Retinal pigment epithelial cell (primary cell): ENCODE measurements around the gene LILRA2.
"Not testable (repeated sequence)": the region's sequence is repeated elsewhere in the genome, so short reads cannot be mapped to it uniquely, and the experiment has no call there.

Experiments used
- DNase-seq: peaks from one replicate; pipeline ENCODE4 v3.0.0-alpha.2; 2010; ENCODE audit warnings: low read depth
- H3K4me3 ChIP-seq: 2 replicates; pipeline ENCODE4 v1.5.1; 2011; ENCODE audit warnings: mild to moderate bottlenecking, low read length, control low read depth, moderate library complexity
- CTCF ChIP-seq: conservative IDR thresholded peaks from 2 replicates; pipeline ENCODE4 v1.5.1; 2011; ENCODE audit warnings: low read depth, low read length, control low read depth, inconsistent platforms

LILRA2 gene

GRCh38 chr19:54570316-54570715, 3.3 kb upstream of the LILRA2 start:
- TF ChIP-seq CTCF = no peak
- H3K4me3 ChIP-seq = no peak overlapping the region
- DNase-seq = no peak

- H3K4me3 ChIP-seq, DNase-seq: not testable (repeated sequence)
These were observed 1.6 kb upstream of the LILRA2 start for GRCh38 chr19:54571715-54572615.

- TF ChIP-seq CTCF = no peak
- DNase-seq = no peak
- H3K4me3 ChIP-seq = no peak overlapping the region
These were observed 786 bp upstream of the LILRA2 start for GRCh38 chr19:54572696-54573311.

- H3K4me3 ChIP-seq = no peak overlapping the region
- DNase-seq = no peak
- no peak for TF ChIP-seq CTCF
These were observed 461 bp downstream of the LILRA2 start for GRCh38 chr19:54574051-54574450.

GRCh38 chr19:54574527-54575056, 1.0 kb downstream of the LILRA2 start:
- TF ChIP-seq CTCF = no peak
- DNase-seq = no peak
- H3K4me3 ChIP-seq = no peak overlapping the region

- not testable (repeated sequence) for DNase-seq, H3K4me3 ChIP-seq
These were observed 1.6 kb downstream of the LILRA2 start for GRCh38 chr19:54575205-54575604.

GRCh38 chr19:54576411-54576976, 2.9 kb downstream of the LILRA2 start:
- H3K4me3 ChIP-seq = no peak overlapping the region
- DNase-seq = no peak
- no peak for TF ChIP-seq CTCF
